GM18505 (cell line): ENCODE data around the gene ROBO1.
"Not testable (repeated sequence)": the region's sequence is repeated elsewhere in the genome, so short reads cannot be mapped to it uniquely, and the experiment has no call there.

ENCODE experiments used
- ATAC-seq: cut with Tn5 transposase; IDR thresholded peaks from one replicate; pipeline ENCODE4 v1.9.1; 2021; ENCODE audit not compliant: unreplicated experiment
- POLR2A ChIP-seq: IDR thresholded peaks from 4 replicates; pipeline ENCODE4 v1.6.1; 2011; ENCODE audit warnings: borderline replicate concordance; ENCODE audit not compliant: insufficient read depth, insufficient read length; ENCODE audit errors: extremely low read depth

ROBO1 gene

DNA sequence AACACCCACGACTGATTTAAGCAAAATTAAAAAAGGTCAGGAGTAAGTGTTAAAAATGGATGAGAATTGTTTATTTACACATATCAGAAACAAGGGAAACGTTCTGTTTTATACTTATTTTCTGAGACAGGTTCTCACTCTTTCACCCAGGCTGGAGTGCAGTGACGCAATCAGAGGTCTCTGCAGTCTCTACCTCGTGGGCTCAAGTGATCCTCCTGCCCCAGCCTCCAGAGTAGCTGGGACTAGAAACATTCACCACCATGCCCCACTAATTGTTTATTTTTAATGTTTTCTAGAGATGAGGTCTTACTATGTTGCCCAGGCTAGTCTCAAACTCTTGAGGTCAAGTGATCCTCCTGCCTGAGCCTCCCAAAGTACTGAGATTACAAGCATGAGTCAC is 1080.3 kb downstream of the ROBO1 start:
- ATAC-seq, result no peak

GRCh38 chr3:78683284-78683683 is 1084.5 kb downstream of the ROBO1 start:
- TF ChIP-seq POLR2A, result no peak
- no peak for ATAC-seq

More for the DNA sequence above, 1080.3 kb downstream of the ROBO1 start:
- no peak for TF ChIP-seq POLR2A

- ATAC-seq, result not testable (repeated sequence)
Measured at GRCh38 chr3:78675119-78675805, 1092.5 kb downstream of the ROBO1 start.

GRCh38 chr3:78670746-78671145 is 1097.1 kb downstream of the ROBO1 start:
- TF ChIP-seq POLR2A, result no peak
- ATAC-seq, result no peak

GRCh38 chr3:78670094-78670493 is 1097.7 kb downstream of the ROBO1 start:
- ATAC-seq, result no peak
- no peak for TF ChIP-seq POLR2A

- no peak for TF ChIP-seq POLR2A
- ATAC-seq, result no peak
Measured at GRCh38 chr3:78668302-78668701, 1099.5 kb downstream of the ROBO1 start.

- no peak for ATAC-seq
- TF ChIP-seq POLR2A, result no peak
Measured at GRCh38 chr3:78666470-78666800, 1101.4 kb downstream of the ROBO1 start.

DNA sequence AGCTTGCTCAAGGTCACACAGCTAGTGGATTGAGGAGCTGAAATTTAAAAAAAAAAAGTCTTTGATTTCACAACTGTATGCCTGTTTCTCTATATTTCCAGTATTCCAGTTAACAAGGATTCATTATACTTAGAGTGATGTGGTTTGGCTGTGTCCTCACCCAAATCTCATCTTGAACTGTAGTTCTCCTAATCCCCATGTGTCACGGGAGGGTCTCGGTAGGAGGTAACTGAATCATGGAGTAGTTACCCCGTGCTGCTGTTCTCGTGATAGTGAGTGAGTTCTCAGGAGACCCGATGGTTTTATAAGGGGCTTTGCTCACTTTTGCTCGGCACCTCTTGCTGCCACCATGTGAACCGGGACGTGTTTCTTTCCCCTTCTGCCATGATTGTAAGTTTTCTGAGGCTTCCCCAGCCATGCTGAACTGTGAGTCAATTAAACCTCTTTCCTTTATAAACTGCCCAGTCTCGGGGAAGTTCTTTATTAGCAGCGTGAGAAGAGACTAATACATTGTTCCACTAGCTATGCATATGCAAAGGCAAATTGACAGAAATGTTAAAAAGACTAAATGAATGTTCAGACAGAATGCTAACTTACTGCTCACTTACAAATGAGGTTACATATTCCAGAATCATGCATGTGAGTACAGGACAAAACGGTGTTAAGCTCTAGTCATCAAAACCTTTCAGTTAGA is 1101.9 kb downstream of the ROBO1 start:
- TF ChIP-seq POLR2A, result no peak
- no peak for ATAC-seq

- no peak for TF ChIP-seq POLR2A
- no peak for ATAC-seq
Measured at GRCh38 chr3:78665101-78665500, 1102.7 kb downstream of the ROBO1 start.

DNA sequence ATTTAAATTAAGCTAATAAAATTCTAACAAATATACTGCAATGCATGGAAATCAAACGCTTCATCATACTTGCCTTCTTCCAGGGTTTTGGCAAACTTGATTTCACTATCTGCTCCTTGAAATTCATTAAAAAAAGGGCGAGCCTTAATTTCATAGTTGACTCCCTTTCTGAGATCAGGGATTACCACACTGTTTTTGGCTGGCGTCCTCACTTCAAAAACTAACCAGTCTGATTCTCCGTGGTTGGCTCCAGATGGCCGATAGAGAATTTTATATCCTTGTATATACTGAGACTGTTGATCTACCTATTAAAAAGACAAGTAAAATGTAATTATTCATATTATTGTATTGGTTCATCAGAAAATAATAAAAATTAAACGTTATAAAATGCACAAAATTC is 1106.8 kb downstream of the ROBO1 start:
- no peak for ATAC-seq
- TF ChIP-seq POLR2A, result no peak

GRCh38 chr3:78659386-78659987 is 1108.3 kb downstream of the ROBO1 start:
- no peak for ATAC-seq
- TF ChIP-seq POLR2A, result no peak

GRCh38 chr3:78647726-78648125 is 1120.1 kb downstream of the ROBO1 start:
- no peak for TF ChIP-seq POLR2A
- no peak for ATAC-seq

DNA sequence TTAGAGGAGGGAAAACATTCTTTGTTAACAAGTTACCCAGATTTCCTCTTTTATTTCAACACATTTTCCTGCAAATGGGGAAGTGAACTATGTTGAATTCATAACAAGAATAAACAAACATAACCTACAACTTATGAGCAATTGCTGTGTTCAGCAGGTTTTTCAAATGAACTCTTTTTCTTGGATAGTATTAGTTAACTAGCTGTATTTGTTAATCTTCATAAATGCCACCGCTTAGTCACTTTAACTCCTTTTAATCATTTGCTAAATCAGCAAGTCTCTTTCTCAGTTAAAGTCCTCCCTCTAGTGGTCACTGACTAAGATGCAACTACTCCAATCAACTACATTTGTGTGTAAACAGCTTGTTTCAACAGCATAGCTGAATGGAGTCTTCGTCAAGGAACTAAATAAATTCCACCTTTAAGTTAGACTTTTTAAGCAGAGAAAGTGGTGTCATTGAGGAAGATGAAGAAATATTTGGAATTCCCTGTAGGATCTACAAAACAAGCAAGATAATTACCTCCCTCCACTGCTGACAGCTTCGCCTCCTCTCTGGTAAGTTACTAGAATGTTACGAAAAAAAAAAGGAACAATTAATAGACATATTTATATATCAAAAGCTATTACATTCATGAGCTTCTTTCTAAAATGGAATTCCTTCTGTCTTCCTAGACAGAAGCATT is 1122.0 kb downstream of the ROBO1 start:
- no peak for TF ChIP-seq POLR2A
- peak; percentile 82 for ATAC-seq

DNA sequence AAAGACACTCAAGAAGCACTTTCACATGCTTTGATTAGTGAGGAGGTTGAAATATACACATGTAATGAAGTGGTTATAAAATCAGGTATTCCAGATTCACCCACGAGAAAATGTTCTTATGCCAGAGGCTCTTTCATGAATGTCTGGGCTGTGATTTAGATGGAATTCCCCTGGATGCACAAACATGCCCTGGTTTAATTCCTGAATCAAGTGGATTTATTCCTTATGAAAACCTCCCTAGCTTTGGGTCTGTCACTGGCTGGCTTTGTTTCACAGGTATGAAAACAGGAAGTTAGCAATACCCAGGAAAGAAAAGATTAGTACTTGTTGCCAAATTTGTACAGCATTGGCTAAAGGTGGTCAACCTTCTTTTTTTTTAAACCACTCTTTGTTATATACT is 1123.0 kb downstream of the ROBO1 start:
- TF ChIP-seq POLR2A, result no peak
- no peak for ATAC-seq
